HG02759 (cell line): ENCODE measurements around the gene EFNA3.

Source experiments
- ATAC-seq: cut with Tn5 transposase; IDR thresholded peaks from one replicate; pipeline ENCODE4 v1.9.1; 2021; ENCODE audit warnings: mild to moderate bottlenecking, moderate library complexity; ENCODE audit not compliant: unreplicated experiment

Gene EFNA3

GRCh38 chr1:155078469-155079209 is at the start of gene EFNA3:
Gene EFNA3, plus strand, starts transcription at chr1:155078837. Its CDS starts 105 bp downstream, at chr1:155078942.
- ATAC-seq = peak; percentile 58

- no peak for ATAC-seq
Measured at GRCh38 chr1:155029513-155030242, 49.0 kb upstream of the EFNA3 start.

GRCh38 chr1:155030243-155030795 is 48.3 kb upstream of the EFNA3 start:
- ATAC-seq = no peak

- ATAC-seq = no peak
Measured at GRCh38 chr1:155030899-155031298, 47.7 kb upstream of the EFNA3 start.

- no peak for ATAC-seq
Measured at GRCh38 chr1:155032886-155033285, 45.8 kb upstream of the EFNA3 start.

- no peak for ATAC-seq
Measured at GRCh38 chr1:155033524-155033923, 45.1 kb upstream of the EFNA3 start, which contains the start of the genes DCST1 and DCST2. Gene DCST1, plus strand, starts transcription at chr1:155033824. Its CDS starts 213 bp downstream, at chr1:155034037. Gene DCST2, minus strand, starts transcription at chr1:155033781. Its CDS starts 80 bp downstream, at chr1:155033701.

GRCh38 chr1:155034318-155035208 is 44.1 kb upstream of the EFNA3 start:
- ATAC-seq = no peak

GRCh38 chr1:155035936-155036335 is 42.7 kb upstream of the EFNA3 start:
- ATAC-seq = no peak

- no peak for ATAC-seq
Measured at GRCh38 chr1:155037043-155037442, 41.6 kb upstream of the EFNA3 start.

GRCh38 chr1:155037851-155038441 is 40.7 kb upstream of the EFNA3 start:
- no peak for ATAC-seq

GRCh38 chr1:155038602-155039307 is 39.9 kb upstream of the EFNA3 start:
- ATAC-seq = no peak

GRCh38 chr1:155039308-155039669 is 39.3 kb upstream of the EFNA3 start:
- ATAC-seq = no peak

GRCh38 chr1:155040358-155041093 is 38.1 kb upstream of the EFNA3 start:
- no peak for ATAC-seq

- ATAC-seq = no peak
Measured at GRCh38 chr1:155042789-155043188, 35.8 kb upstream of the EFNA3 start.

GRCh38 chr1:155043301-155043702 is 35.3 kb upstream of the EFNA3 start:
- ATAC-seq = no peak

- no peak for ATAC-seq
Measured at GRCh38 chr1:155043793-155044192, 34.8 kb upstream of the EFNA3 start.

- ATAC-seq = no peak
Measured at GRCh38 chr1:155044365-155044764, 34.3 kb upstream of the EFNA3 start.

GRCh38 chr1:155044812-155045657 is 33.6 kb upstream of the EFNA3 start:
- ATAC-seq = no peak
